ENCODE measurements around the gene HTR1D. TPM values are rescaled to one million over a fixed set of nuclear protein-coding genes. Genes with fewer than 3 reads are reported as not detected.

Gene HTR1D
- polyA plus RNA-seq, 1 donor (not counting 4 experiments of a cell fraction or from before 2014, with no cell fraction given) = 0.08 TPM

- FAIRE-seq (no peak), DNase-seq (ENCODE audit: low read depth, low spot score) (no peak)
- Histone ChIP-seq H3K79me2 (ENCODE audit: control insufficient read depth, insufficient read depth, low read length) (no peaks in the 10 kb centered on the region), H3K4me2 (ENCODE audit: control insufficient read depth, extremely low read depth, insufficient read depth, low read depth, low read length) (no peak overlapping the region), H3K27ac (ENCODE audit: control insufficient read depth, insufficient read depth, low read length) (no peak overlapping the region), H3K9me1 (ENCODE audit: control insufficient read depth, extremely low read depth, insufficient read depth, low read length) (no peaks in the 10 kb centered on the region), H3K4me3 (ENCODE audit: control insufficient read depth in 2 of 3, extremely low read depth in 1 of 3, insufficient read depth in 2 of 3, low read depth in 1 of 3, low read length in 3 of 3) (no peak overlapping the region), H3K9ac (ENCODE audit: control insufficient read depth, extremely low read depth, insufficient read depth, low read length) (no peak overlapping the region), H3K27me3 (ENCODE audit: control insufficient read depth, extremely low read depth, insufficient read depth, low read length) (no peaks in the 10 kb centered on the region), H3K36me3 (ENCODE audit: control insufficient read depth in 2 of 2, extremely low read depth in 1 of 2, insufficient read depth in 2 of 2, low read length in 2 of 2) (no peaks in the 10 kb centered on the region), H2AFZ (ENCODE audit: control insufficient read depth, low read length) (no peak overlapping the region), H3K4me1 (ENCODE audit: control insufficient read depth, extremely low read depth, insufficient read depth, low read length) (peaks cover 5% of the 10 kb centered on the region), H3K9me3 (ENCODE audit: control insufficient read depth, low read depth, low read length) (no peaks in the 10 kb centered on the region), H4K20me1 (ENCODE audit: control insufficient read depth, extremely low read depth, insufficient read depth, low read length) (no peaks in the 10 kb centered on the region)
- TF ChIP-seq CTCF (optimal IDR thresholded peaks at IDR 0.05 in 1 of 3, IDR thresholded peaks at IDR 0.05 in 1 of 3, conservative IDR thresholded peaks at IDR 0.05 in 1 of 3; ENCODE audit: extremely low read depth in 1 of 3, insufficient read depth in 2 of 3, low read length in 3 of 3) = no peak
- TF ChIP-seq EZH2 (IDR thresholded peaks at IDR 0.05; ENCODE audit: low read length) = no peak
- dilution Hi-C loops (cut with MboI; ENCODE audit: extremely low pct_ligation_motif_present, low sequenced_read_pairs) = no loop called here
Observed at GRCh38 chr1:23238565-23238964, 21.3 kb upstream of the HTR1D start.

GRCh38 chr1:23237508-23237907, 20.2 kb upstream of the HTR1D start:
- no peak overlapping the region for H3K27ac ChIP-seq (ENCODE audit: control insufficient read depth, insufficient read depth, low read length)
- H2AFZ ChIP-seq (ENCODE audit: control insufficient read depth, low read length) = no peak overlapping the region
- no peak overlapping the region for H3K9ac ChIP-seq (ENCODE audit: control insufficient read depth, extremely low read depth, insufficient read depth, low read length)
- H3K4me1 ChIP-seq (ENCODE audit: control insufficient read depth, extremely low read depth, insufficient read depth, low read length) = peaks cover 3% of the 10 kb centered on the region
- H3K4me2 ChIP-seq (ENCODE audit: control insufficient read depth, extremely low read depth, insufficient read depth, low read depth, low read length) = no peak overlapping the region
- H3K36me3 ChIP-seq (ENCODE audit: control insufficient read depth in 2 of 2, extremely low read depth in 1 of 2, insufficient read depth in 2 of 2, low read length in 2 of 2) = no peaks in the 10 kb centered on the region
- H3K27me3 ChIP-seq (ENCODE audit: control insufficient read depth, extremely low read depth, insufficient read depth, low read length) = no peaks in the 10 kb centered on the region
- no peaks in the 10 kb centered on the region for H3K79me2 ChIP-seq (ENCODE audit: control insufficient read depth, insufficient read depth, low read length)
- no peaks in the 10 kb centered on the region for H3K9me1 ChIP-seq (ENCODE audit: control insufficient read depth, extremely low read depth, insufficient read depth, low read length)
- DNase-seq (ENCODE audit: low read depth, low spot score) = no peak
- H4K20me1 ChIP-seq (ENCODE audit: control insufficient read depth, extremely low read depth, insufficient read depth, low read length) = no peaks in the 10 kb centered on the region
- no peaks in the 10 kb centered on the region for H3K9me3 ChIP-seq (ENCODE audit: control insufficient read depth, low read depth, low read length)
- dilution Hi-C loops (cut with MboI; ENCODE audit: extremely low pct_ligation_motif_present, low sequenced_read_pairs) = no loop called here
- no peak overlapping the region for H3K4me3 ChIP-seq (ENCODE audit: control insufficient read depth in 2 of 3, extremely low read depth in 1 of 3, insufficient read depth in 2 of 3, low read depth in 1 of 3, low read length in 3 of 3)
- FAIRE-seq = no peak
- TF ChIP-seq CTCF (optimal IDR thresholded peaks at IDR 0.05 in 1 of 3, IDR thresholded peaks at IDR 0.05 in 1 of 3, conservative IDR thresholded peaks at IDR 0.05 in 1 of 3; ENCODE audit: extremely low read depth in 1 of 3, insufficient read depth in 2 of 3, low read length in 3 of 3) = no peak
- no peak for TF ChIP-seq EZH2 (IDR thresholded peaks at IDR 0.05; ENCODE audit: low read length)

Data from keratinocyte (primary cell).